ENCODE data around the gene OSM.

Gene OSM

GRCh38 chr22:30249049-30250038, 17.3 kb downstream of the OSM start:
- peaks cover 38% of the 10 kb centered on the region for H3K4me1 Mint-ChIP-seq (ENCODE audit: low read depth)
- no peaks in the 10 kb centered on the region for H3K9me3 Mint-ChIP-seq (ENCODE audit: low read depth)
- no peaks in the 10 kb centered on the region for H3K27me3 Mint-ChIP-seq
- H3K4me3 Mint-ChIP-seq: no peak overlapping the region
- no peaks in the 10 kb centered on the region for H3K36me3 Mint-ChIP-seq
- H3K27ac Mint-ChIP-seq: no peak overlapping the region

- Mint-ChIP-seq H3K27ac (peak overlapping the region; percentile 76), H3K4me3 (peak overlapping the region; percentile 47), H3K27me3 (no peaks in the 10 kb centered on the region), H3K36me3 (peaks cover 3% of the 10 kb centered on the region), H3K4me1 (ENCODE audit: low read depth) (peaks cover 42% of the 10 kb centered on the region), H3K9me3 (ENCODE audit: low read depth) (no peaks in the 10 kb centered on the region)
Measured at GRCh38 chr22:30248484-30248883, 18.2 kb downstream of the OSM start.

GRCh38 chr22:30247974-30248373, 18.7 kb downstream of the OSM start:
- Mint-ChIP-seq H3K36me3 (peaks cover 5% of the 10 kb centered on the region), H3K4me3 (peak overlapping the region; percentile 47), H3K27ac (peak overlapping the region; percentile 86), H3K9me3 (ENCODE audit: low read depth) (no peaks in the 10 kb centered on the region), H3K4me1 (ENCODE audit: low read depth) (peaks cover 41% of the 10 kb centered on the region), H3K27me3 (no peaks in the 10 kb centered on the region)

- Mint-ChIP-seq H3K9me3 (ENCODE audit: low read depth) (no peaks in the 10 kb centered on the region), H3K27ac (peak overlapping the region; percentile 86), H3K4me1 (ENCODE audit: low read depth) (peaks cover 37% of the 10 kb centered on the region), H3K27me3 (no peaks in the 10 kb centered on the region), H3K4me3 (peak overlapping the region; percentile 92), H3K36me3 (peaks cover 9% of the 10 kb centered on the region)
Measured at GRCh38 chr22:30247561-30247960, 19.1 kb downstream of the OSM start.

GRCh38 chr22:30246814-30247376, 19.8 kb downstream of the OSM start:
- Mint-ChIP-seq H3K27me3 (no peaks in the 10 kb centered on the region), H3K36me3 (peaks cover 9% of the 10 kb centered on the region), H3K9me3 (ENCODE audit: low read depth) (no peaks in the 10 kb centered on the region), H3K27ac (peak overlapping the region; percentile 86), H3K4me1 (ENCODE audit: low read depth) (peaks cover 37% of the 10 kb centered on the region), H3K4me3 (peak overlapping the region; percentile 92)

- H3K9me3 Mint-ChIP-seq (ENCODE audit: low read depth): no peaks in the 10 kb centered on the region
- peaks cover 9% of the 10 kb centered on the region for H3K36me3 Mint-ChIP-seq
- H3K27me3 Mint-ChIP-seq: no peaks in the 10 kb centered on the region
- H3K4me1 Mint-ChIP-seq (ENCODE audit: low read depth): peaks cover 36% of the 10 kb centered on the region
- H3K4me3 Mint-ChIP-seq: peak within 1 kb of the TSS; percentile 97
- H3K27ac Mint-ChIP-seq: peak within 1 kb of the TSS; percentile 97
Measured at GRCh38 chr22:30245985-30246813, 20.5 kb downstream of the OSM start, which contains the start of gene LIF. TSS of gene LIF (minus strand) at chr22:30246759. CDS start at chr22:30246695, 64 bp downstream.

- Mint-ChIP-seq H3K4me3 (peak overlapping the region; percentile 97), H3K27ac (peak overlapping the region; percentile 97), H3K36me3 (peaks cover 9% of the 10 kb centered on the region), H3K4me1 (ENCODE audit: low read depth) (peaks cover 35% of the 10 kb centered on the region), H3K27me3 (no peaks in the 10 kb centered on the region), H3K9me3 (ENCODE audit: low read depth) (no peaks in the 10 kb centered on the region)
Measured at GRCh38 chr22:30245181-30245984, 21.3 kb downstream of the OSM start.

GRCh38 chr22:30244641-30245040, 22.0 kb downstream of the OSM start:
- Mint-ChIP-seq H3K27ac (peak overlapping the region; percentile 97), H3K36me3 (peaks cover 9% of the 10 kb centered on the region), H3K27me3 (no peaks in the 10 kb centered on the region), H3K4me3 (peak overlapping the region; percentile 97), H3K9me3 (ENCODE audit: low read depth) (no peaks in the 10 kb centered on the region), H3K4me1 (ENCODE audit: low read depth) (peaks cover 29% of the 10 kb centered on the region)

GRCh38 chr22:30244066-30244465, 22.6 kb downstream of the OSM start:
- Mint-ChIP-seq H3K27me3 (no peaks in the 10 kb centered on the region), H3K27ac (peak overlapping the region; percentile 97), H3K4me1 (ENCODE audit: low read depth) (peaks cover 26% of the 10 kb centered on the region), H3K4me3 (peak overlapping the region; percentile 97), H3K9me3 (ENCODE audit: low read depth) (no peaks in the 10 kb centered on the region), H3K36me3 (peaks cover 9% of the 10 kb centered on the region)

- Mint-ChIP-seq H3K27me3 (no peaks in the 10 kb centered on the region), H3K36me3 (peaks cover 9% of the 10 kb centered on the region)
Measured at GRCh38 chr22:30243661-30244060, 23.0 kb downstream of the OSM start.

GRCh38 chr22:30241576-30242371, 24.9 kb downstream of the OSM start:
- H3K4me1 Mint-ChIP-seq (ENCODE audit: low read depth): peaks cover 11% of the 10 kb centered on the region
- H3K27me3 Mint-ChIP-seq: no peaks in the 10 kb centered on the region
- no peaks in the 10 kb centered on the region for H3K9me3 Mint-ChIP-seq (ENCODE audit: low read depth)
- H3K36me3 Mint-ChIP-seq: peaks cover 9% of the 10 kb centered on the region
- peak overlapping the region; percentile 97 for H3K4me3 Mint-ChIP-seq
- H3K27ac Mint-ChIP-seq: peak overlapping the region; percentile 34

More at GRCh38 chr22:30243661-30244060, 23.0 kb downstream of the OSM start:
- no peaks in the 10 kb centered on the region for H3K9me3 Mint-ChIP-seq (ENCODE audit: low read depth)
- peak overlapping the region; percentile 97 for H3K27ac Mint-ChIP-seq
- H3K4me1 Mint-ChIP-seq (ENCODE audit: low read depth): peaks cover 26% of the 10 kb centered on the region
- H3K4me3 Mint-ChIP-seq: peak overlapping the region; percentile 97

GRCh38 chr22:30240541-30241417, 25.9 kb downstream of the OSM start:
- no peaks in the 10 kb centered on the region for H3K9me3 Mint-ChIP-seq (ENCODE audit: low read depth)
- H3K36me3 Mint-ChIP-seq: peaks cover 9% of the 10 kb centered on the region
- H3K27ac Mint-ChIP-seq: no peak overlapping the region
- H3K4me1 Mint-ChIP-seq (ENCODE audit: low read depth): peaks cover 9% of the 10 kb centered on the region
- H3K27me3 Mint-ChIP-seq: no peaks in the 10 kb centered on the region
- H3K4me3 Mint-ChIP-seq: peak overlapping the region; percentile 13
